A549 (cell line): ENCODE measurements around the gene NANS. TPM values are rescaled to one million over a fixed set of nuclear protein-coding genes. Genes with fewer than 3 reads are reported as not detected.

ENCODE experiments used
- ATAC-seq, 2 experiments: fragments of 200-7000 bp in 1 of 2; fragments of >200 bp in 1 of 2; cut with Nextera tagmentation in 1 of 2; cut with Tn5 transposase in 1 of 2; 3 replicates each; pipeline versions ENCODE4 v1.8.0 to v1.9.1; 2018 to 2020; ENCODE audit warnings: mild to moderate bottlenecking in 1 of 2, moderate library complexity in 1 of 2
- CTCF ChIA-PET: fragments of 300-600 bp; sonication (Branson Sonifier 250); formaldehyde crosslinking; extraction: SDS; loops from one replicate; lab custom pipeline; 2021; ENCODE audit warnings: antibody characterized with exemption, inconsistent platforms; lab: Yijun Ruan, JAX
- POLR2A ChIA-PET: fragments of 350-600 bp; formaldehyde crosslinking; extraction: SDS; loops from one replicate; lab custom pipeline; 2021; ENCODE audit warnings: antibody characterized with exemption, inconsistent platforms; lab: Yijun Ruan, JAX
- DNase-seq, 2 experiments: peaks; one replicate each; pipeline versions ENCODE4 v3.0.0 to v3.0.0-alpha.2; 2011 to 2016; ENCODE audit warnings: low read depth in 1 of 2, low spot score in 1 of 2
- FAIRE-seq: peaks from 2 replicates; lab custom pipeline; 2011; peaks lifted over from hg19 to GRCh38; lab: Jason Lieb, UNC
- H3K27ac ChIP-seq, 2 experiments: fragments of >200 bp; sonication (Bioruptor Twin); formaldehyde crosslinking; 3 replicates each; pipeline ENCODE4 v1.5.1; 2016 to 2017
- H3K4me1 ChIP-seq: fragments of >200 bp; sonication (Bioruptor Twin); formaldehyde crosslinking; 3 replicates; pipeline ENCODE4 v1.6.1; 2016
- H3K4me2 ChIP-seq: fragments of >200 bp; sonication (Bioruptor Twin); formaldehyde crosslinking; 3 replicates; pipeline ENCODE4 v1.6.1; 2016
- H3K4me3 ChIP-seq: fragments of >200 bp; sonication (Bioruptor Twin); formaldehyde crosslinking; 3 replicates; pipeline ENCODE4 v1.5.1; 2016
- H3K9me3 ChIP-seq: fragments of >200 bp; sonication (Bioruptor Twin); formaldehyde crosslinking; 3 replicates; pipeline ENCODE4 v1.6.1; 2016
- BHLHE40 ChIP-seq: IDR thresholded peaks from 2 replicates; pipeline ENCODE4 v1.6.1; 2012; ENCODE audit warnings: low read depth, low read length, inconsistent platforms
- CBX2 ChIP-seq: fragments of 200-600 bp; sonication (generic); IDR thresholded peaks from 2 replicates; pipeline ENCODE4 v1.6.1; 2016; ENCODE audit warnings: low read depth, mild to moderate bottlenecking, borderline replicate concordance
- CBX8 ChIP-seq: fragments of 200-600 bp; sonication (generic); IDR thresholded peaks from 2 replicates; pipeline ENCODE4 v1.6.1; 2016
- CEBPB ChIP-seq, 2 experiments: fragments of >200 bp in 1 of 2; sonication (Bioruptor Twin) in 1 of 2; formaldehyde crosslinking in 1 of 2; IDR thresholded peaks; 2 replicates each; pipeline ENCODE4 v1.6.1; 2012 to 2016
- CHD2 ChIP-seq: fragments of 150-350 bp; IDR thresholded peaks from 2 replicates; pipeline ENCODE4 v1.6.1; 2014; ENCODE audit warnings: low read length; ENCODE audit not compliant: partially characterized antibody
- EP300 ChIP-seq, 2 experiments: fragments of >200 bp; sonication (Bioruptor Twin); formaldehyde crosslinking; IDR thresholded peaks; 2 replicates in 1 of 2; 3 replicates in 1 of 2; pipeline ENCODE4 v1.6.1; 2016 to 2017
- GATA3 ChIP-seq: IDR thresholded peaks from 2 replicates; pipeline ENCODE4 v1.6.1; 2012; ENCODE audit warnings: borderline replicate concordance
- HDAC2 ChIP-seq: fragments of 200-600 bp; sonication (generic); IDR thresholded peaks from 2 replicates; pipeline ENCODE4 v1.6.1; 2016
- HOXB13 ChIP-seq: fragments of 250-450 bp; sonication (Bioruptor Pico); IDR thresholded peaks from 2 replicates; pipeline ENCODE4 v1.5.0; 2020; ENCODE audit warnings: low read depth, mild to moderate bottlenecking, moderate library complexity
- HOXB5 ChIP-seq: fragments of 250-450 bp; sonication (Bioruptor Pico); IDR thresholded peaks from 2 replicates; pipeline ENCODE4 v1.5.0; 2020; ENCODE audit warnings: mild to moderate bottlenecking, moderate library complexity
- JUNB ChIP-seq: fragments of >200 bp; sonication (Bioruptor Twin); formaldehyde crosslinking; IDR thresholded peaks from 2 replicates; pipeline ENCODE4 v1.6.1; 2016
- KDM1A ChIP-seq: fragments of 200-600 bp; sonication (generic); IDR thresholded peaks from 2 replicates; pipeline ENCODE4 v1.6.1; 2016; ENCODE audit warnings: low read depth, mild to moderate bottlenecking
- KDM5A ChIP-seq: fragments of 200-600 bp; sonication (generic); IDR thresholded peaks from 2 replicates; pipeline ENCODE4 v1.6.1; 2016; ENCODE audit warnings: antibody characterized with exemption, mild to moderate bottlenecking
- MAFK ChIP-seq: fragments of 450-650 bp; IDR thresholded peaks from 2 replicates; pipeline ENCODE4 v1.6.1; 2014; ENCODE audit not compliant: partially characterized antibody
- NPAS2 ChIP-seq: fragments of 250-450 bp; sonication (Bioruptor Pico); IDR thresholded peaks from 2 replicates; pipeline ENCODE4 v1.8.0; 2022; ENCODE audit warnings: mild to moderate bottlenecking, moderate library complexity, borderline replicate concordance
- NR3C1 ChIP-seq: fragments of >200 bp; sonication (Bioruptor Twin); formaldehyde crosslinking; IDR thresholded peaks from 3 replicates; pipeline ENCODE4 v1.6.1; 2017
- PHF8 ChIP-seq: fragments of 200-600 bp; sonication (generic); IDR thresholded peaks from 2 replicates; pipeline ENCODE4 v1.6.1; 2016; ENCODE audit warnings: low read depth, mild to moderate bottlenecking, antibody characterized with exemption, moderate library complexity, borderline replicate concordance
- POLR2AphosphoS2 ChIP-seq: conservative IDR thresholded peaks from 2 replicates; pipeline ENCODE4 v1.6.1; 2012; ENCODE audit warnings: low read length, improper control_type of control experiment, inconsistent platforms
- RAD21 ChIP-seq, 2 experiments: fragments of >200 bp in 1 of 2; sonication (Bioruptor Twin) in 1 of 2; formaldehyde crosslinking in 1 of 2; IDR thresholded peaks in 1 of 2; conservative IDR thresholded peaks in 1 of 2; 2 replicates in 1 of 2; 3 replicates in 1 of 2; pipeline ENCODE4 v1.6.1; 2012 to 2018; ENCODE audit warnings: inconsistent platforms in 1 of 2
- RARB ChIP-seq: fragments of 250-450 bp; sonication (Bioruptor Pico); IDR thresholded peaks from 2 replicates; pipeline ENCODE4 v1.8.0; 2021; ENCODE audit warnings: mild to moderate bottlenecking, moderate library complexity
- SREBF2 ChIP-seq: fragments of 450-650 bp; IDR thresholded peaks from 2 replicates; pipeline ENCODE4 v1.6.1; 2014; ENCODE audit warnings: mild to moderate bottlenecking, moderate library complexity
- ZFP36 ChIP-seq: fragments of 450-650 bp; IDR thresholded peaks from 2 replicates; pipeline ENCODE4 v1.6.1; 2014; ENCODE audit warnings: borderline replicate concordance; ENCODE audit not compliant: partially characterized antibody
- ZSCAN20 ChIP-seq: fragments of 250-450 bp; sonication (Bioruptor Pico); IDR thresholded peaks from 2 replicates; pipeline ENCODE4 v1.8.0; 2022; ENCODE audit warnings: mild to moderate bottlenecking, moderate library complexity
- WGBS: methylation state at CpG from one replicate; pipeline ENCODE4 v1.1.6; 2017; ENCODE audit errors: missing lambda C conversion rate; 5-methylcytosine and 5-hydroxymethylcytosine counted together
- polyA plus RNA-seq, 4 experiments: library from polyadenylated mRNA; depleted of rRNA in 3 of 4; stranded (reverse); fragments of >200 nt; fragmentation: RNase III in 1 of 4; extraction: RNeasy Plus Mini Kit Qiagen cat#74134 plus additional on column Dnase treatment in 1 of 4; gene quantifications; 2 replicates in 3 of 4; 3 replicates in 1 of 4; pipeline ENCODE4 v1.2.3, GENCODE V29; 2011 to 2017
- TF ChIP-seq, protein P1 (sequence below): fragments of 150-350 bp; IDR thresholded peaks from 2 replicates; pipeline ENCODE4 v1.6.1; 2014; ENCODE audit warnings: low read depth, mild to moderate bottlenecking, low read length
- TF ChIP-seq, protein P2 (sequence below): fragments of 200-600 bp; sonication (generic); IDR thresholded peaks from 2 replicates; pipeline ENCODE4 v1.6.1; 2016; ENCODE audit warnings: antibody characterized with exemption, mild to moderate bottlenecking, moderate library complexity
- TF ChIP-seq, protein P3 (sequence below): IDR thresholded peaks from 2 replicates; pipeline ENCODE4 v1.6.1; 2012
- TF ChIP-seq, protein P4 (sequence below): IDR thresholded peaks from 2 replicates; pipeline ENCODE4 v1.6.1; 2012

NANS gene
- polyA plus RNA-seq, 2 of the 4 experiments (the other 2 are of a cell fraction) = 56.8 to 70.2 TPM

DNA sequence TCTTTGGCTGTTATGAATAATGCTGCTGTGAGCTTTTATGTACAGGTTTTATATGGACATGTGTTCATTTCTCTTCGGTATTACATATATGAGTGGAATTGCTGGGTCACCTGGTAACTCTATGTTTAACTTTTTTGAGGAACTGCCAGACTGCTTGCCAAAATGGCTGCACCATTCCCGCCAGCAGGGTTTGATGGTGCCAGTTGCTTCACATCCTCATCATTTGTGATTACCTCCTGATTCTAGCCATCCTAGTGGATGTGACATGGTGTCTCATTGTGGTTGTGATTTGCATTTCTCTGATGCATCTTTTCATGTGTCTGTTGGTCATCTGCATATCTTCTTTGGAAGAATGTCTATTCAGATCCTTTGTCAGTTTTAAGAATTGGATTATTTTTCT is 10.7 kb downstream of the NANS start:
- CTCF ChIA-PET = interaction anchor here (1.2 to 2.2 kb wide), 2 partner anchors 8 to 60 kb away, joined by 3 to 7 read pairs; no protein-coding TSS in a partner anchor

DNA sequence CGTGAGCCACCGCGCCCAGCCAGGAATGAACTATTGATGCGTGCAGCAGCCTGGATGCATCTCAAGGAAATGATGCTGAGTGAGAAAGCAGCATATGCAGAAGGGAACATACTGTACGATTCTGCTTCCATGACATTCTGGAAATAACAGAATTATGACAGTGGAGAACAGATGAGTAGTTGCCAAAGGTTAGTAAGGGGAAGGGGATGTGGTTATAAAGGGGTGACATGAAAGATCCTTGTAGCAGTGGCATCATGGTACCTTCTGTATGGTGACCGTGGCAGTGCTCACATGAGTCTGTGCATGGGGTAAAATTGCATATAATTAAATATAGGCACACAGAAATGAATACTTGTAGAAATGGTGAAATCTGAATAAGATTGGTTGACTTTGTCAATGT is 13.0 kb downstream of the NANS start:
- 99% methylated on average over 6 of the region's 6 CpGs for WGBS
- CTCF ChIA-PET = interaction anchor here (1.8 to 2.2 kb wide), 2 partner anchors 8 to 11 kb away, joined by 7 to 8 read pairs; no protein-coding TSS in a partner anchor
- DNase-seq (no peak), FAIRE-seq (no peak), ATAC-seq (no peak)
- H3K4me2 ChIP-seq = no peak overlapping the region
- H3K27ac ChIP-seq = no peak overlapping the region
- TF ChIP-seq RARB (CRISPR knock-in tag) (no peak), PHF8 (no peak), NPAS2 (CRISPR knock-in tag) (no peak), ZFP36 (no peak), EP300 (IDR thresholded peaks at IDR 0.05) (no peak), CHD2 (no peak), ZSCAN20 (CRISPR knock-in tag) (no peak), SREBF2 (no peak)
- TF ChIP-seq, protein P1, sequence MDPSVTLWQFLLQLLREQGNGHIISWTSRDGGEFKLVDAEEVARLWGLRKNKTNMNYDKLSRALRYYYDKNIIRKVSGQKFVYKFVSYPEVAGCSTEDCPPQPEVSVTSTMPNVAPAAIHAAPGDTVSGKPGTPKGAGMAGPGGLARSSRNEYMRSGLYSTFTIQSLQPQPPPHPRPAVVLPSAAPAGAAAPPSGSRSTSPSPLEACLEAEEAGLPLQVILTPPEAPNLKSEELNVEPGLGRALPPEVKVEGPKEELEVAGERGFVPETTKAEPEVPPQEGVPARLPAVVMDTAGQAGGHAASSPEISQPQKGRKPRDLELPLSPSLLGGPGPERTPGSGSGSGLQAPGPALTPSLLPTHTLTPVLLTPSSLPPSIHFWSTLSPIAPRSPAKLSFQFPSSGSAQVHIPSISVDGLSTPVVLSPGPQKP = no peak
- H3K9me3 ChIP-seq = no peaks in the 10 kb centered on the region
- POLR2A ChIA-PET = no interaction called here
- no peak overlapping the region for H3K4me3 ChIP-seq
- peaks cover 14% of the 10 kb centered on the region for H3K4me1 ChIP-seq

More for the DNA sequence above, 10.7 kb downstream of the NANS start:
- POLR2A ChIA-PET = interaction anchor here (2.8 kb wide), 1 partner anchor 10 kb away, joined by 13 read pairs; the partner anchor contains the start of gene NANS
- TF ChIP-seq MAFK = no peak
- no peak for TF ChIP-seq JUNB
- no peak for TF ChIP-seq ZSCAN20 (CRISPR knock-in tag)
- no peak for TF ChIP-seq BHLHE40
- TF ChIP-seq CBX8 = no peak
- no peak for TF ChIP-seq CEBPB (IDR thresholded peaks at IDR 0.05)
- TF ChIP-seq, protein P2, sequence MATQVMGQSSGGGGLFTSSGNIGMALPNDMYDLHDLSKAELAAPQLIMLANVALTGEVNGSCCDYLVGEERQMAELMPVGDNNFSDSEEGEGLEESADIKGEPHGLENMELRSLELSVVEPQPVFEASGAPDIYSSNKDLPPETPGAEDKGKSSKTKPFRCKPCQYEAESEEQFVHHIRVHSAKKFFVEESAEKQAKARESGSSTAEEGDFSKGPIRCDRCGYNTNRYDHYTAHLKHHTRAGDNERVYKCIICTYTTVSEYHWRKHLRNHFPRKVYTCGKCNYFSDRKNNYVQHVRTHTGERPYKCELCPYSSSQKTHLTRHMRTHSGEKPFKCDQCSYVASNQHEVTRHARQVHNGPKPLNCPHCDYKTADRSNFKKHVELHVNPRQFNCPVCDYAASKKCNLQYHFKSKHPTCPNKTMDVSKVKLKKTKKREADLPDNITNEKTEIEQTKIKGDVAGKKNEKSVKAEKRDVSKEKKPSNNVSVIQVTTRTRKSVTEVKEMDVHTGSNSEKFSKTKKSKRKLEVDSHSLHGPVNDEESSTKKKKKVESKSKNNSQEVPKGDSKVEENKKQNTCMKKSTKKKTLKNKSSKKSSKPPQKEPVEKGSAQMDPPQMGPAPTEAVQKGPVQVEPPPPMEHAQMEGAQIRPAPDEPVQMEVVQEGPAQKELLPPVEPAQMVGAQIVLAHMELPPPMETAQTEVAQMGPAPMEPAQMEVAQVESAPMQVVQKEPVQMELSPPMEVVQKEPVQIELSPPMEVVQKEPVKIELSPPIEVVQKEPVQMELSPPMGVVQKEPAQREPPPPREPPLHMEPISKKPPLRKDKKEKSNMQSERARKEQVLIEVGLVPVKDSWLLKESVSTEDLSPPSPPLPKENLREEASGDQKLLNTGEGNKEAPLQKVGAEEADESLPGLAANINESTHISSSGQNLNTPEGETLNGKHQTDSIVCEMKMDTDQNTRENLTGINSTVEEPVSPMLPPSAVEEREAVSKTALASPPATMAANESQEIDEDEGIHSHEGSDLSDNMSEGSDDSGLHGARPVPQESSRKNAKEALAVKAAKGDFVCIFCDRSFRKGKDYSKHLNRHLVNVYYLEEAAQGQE = no peak
- no peak for TF ChIP-seq NR3C1
- no peak for TF ChIP-seq KDM5A
- no peak for TF ChIP-seq GATA3
- H3K4me1 ChIP-seq = peaks cover 3% of the 10 kb centered on the region; the same call in 1 of the 3 replicates
- DNase-seq = no peak
- H3K4me3 ChIP-seq = no peak overlapping the region
- no peak for ATAC-seq
- no peak for FAIRE-seq
- H3K4me2 ChIP-seq = no peak overlapping the region
- no peak overlapping the region for H3K27ac ChIP-seq
- WGBS = 93% methylated on average over 2 of the region's 2 CpGs
- no peaks in the 10 kb centered on the region for H3K9me3 ChIP-seq

DNA sequence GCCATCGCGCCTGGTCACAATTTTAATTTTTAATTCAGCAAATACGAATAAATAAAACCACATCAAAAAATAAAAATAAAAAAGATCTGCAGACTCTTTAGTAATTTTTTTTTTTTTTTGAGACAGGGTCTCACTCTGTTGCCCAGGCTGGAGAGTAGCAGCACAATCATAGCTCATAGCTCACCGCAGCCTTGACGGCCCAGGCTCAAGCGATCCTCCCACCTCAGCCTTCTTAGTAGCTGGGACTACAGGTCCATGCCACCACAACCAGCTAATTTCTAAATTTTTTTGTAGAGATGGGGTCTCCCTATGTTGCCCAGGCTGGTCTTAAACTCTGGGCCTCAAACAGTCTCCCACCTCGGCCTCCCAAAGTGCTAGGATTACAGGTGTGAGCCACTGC is 14.2 kb downstream of the NANS start:
- no peak for TF ChIP-seq NPAS2 (CRISPR knock-in tag)
- TF ChIP-seq HOXB13 (CRISPR knock-in tag) = no peak
- TF ChIP-seq HDAC2 = no peak
- TF ChIP-seq KDM1A = no peak
- no peak for TF ChIP-seq MAFK
- TF ChIP-seq, protein P3, sequence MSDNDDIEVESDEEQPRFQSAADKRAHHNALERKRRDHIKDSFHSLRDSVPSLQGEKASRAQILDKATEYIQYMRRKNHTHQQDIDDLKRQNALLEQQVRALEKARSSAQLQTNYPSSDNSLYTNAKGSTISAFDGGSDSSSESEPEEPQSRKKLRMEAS = no peak
- TF ChIP-seq HOXB5 = no peak
- TF ChIP-seq POLR2AphosphoS2 = no peak
- TF ChIP-seq, protein P4, sequence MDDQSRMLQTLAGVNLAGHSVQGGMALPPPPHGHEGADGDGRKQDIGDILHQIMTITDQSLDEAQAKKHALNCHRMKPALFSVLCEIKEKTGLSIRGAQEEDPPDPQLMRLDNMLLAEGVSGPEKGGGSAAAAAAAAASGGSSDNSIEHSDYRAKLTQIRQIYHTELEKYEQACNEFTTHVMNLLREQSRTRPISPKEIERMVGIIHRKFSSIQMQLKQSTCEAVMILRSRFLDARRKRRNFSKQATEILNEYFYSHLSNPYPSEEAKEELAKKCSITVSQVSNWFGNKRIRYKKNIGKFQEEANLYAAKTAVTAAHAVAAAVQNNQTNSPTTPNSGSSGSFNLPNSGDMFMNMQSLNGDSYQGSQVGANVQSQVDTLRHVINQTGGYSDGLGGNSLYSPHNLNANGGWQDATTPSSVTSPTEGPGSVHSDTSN = no peak
- TF ChIP-seq KDM5A = no peak
- TF ChIP-seq CBX2 = no peak
- TF ChIP-seq RAD21 (conservative IDR thresholded peaks at IDR 0.05 in 1 of 2, IDR thresholded peaks at IDR 0.05 in 1 of 2) = no peak
- Histone ChIP-seq H3K4me1 (peaks cover 25% of the 10 kb centered on the region), H3K4me3 (no peak overlapping the region), H3K27ac (no peak overlapping the region), H3K9me3 (no peaks in the 10 kb centered on the region), H3K4me2 (no peak overlapping the region)
- ATAC-seq = no peak
- POLR2A ChIA-PET = no interaction called here
- 96% methylated on average over 7 of the region's 7 CpGs for WGBS
- CTCF ChIA-PET = interaction anchor here (0.7 to 1.8 kb wide), 3 partner anchors 12 to 542 kb away, joined by 3 to 6 read pairs (median 3); no protein-coding TSS in a partner anchor
- no peak for DNase-seq
- FAIRE-seq = no peak
